HFFc6 (cell line): Measurements from ENCODE around the gene TSHZ1. TPM values are rescaled to one million over a fixed set of nuclear protein-coding genes. Genes with fewer than 3 reads are reported as not detected.

Experiments used
- DNase-seq: peaks from one replicate; pipeline ENCODE4 v3.0.0-alpha.2; 2018
- H3K27ac Mint-ChIP-seq: 2 replicates; pipeline ENCODE4 v1.8.0; 2020; ENCODE audit warnings: mild to moderate bottlenecking, mixed read lengths
- H3K27me3 Mint-ChIP-seq: 2 replicates; pipeline ENCODE4 v1.8.0; 2021; ENCODE audit warnings: mild to moderate bottlenecking, moderate library complexity, mixed read lengths; ENCODE audit not compliant: insufficient read depth
- H3K36me3 Mint-ChIP-seq: 2 replicates; pipeline ENCODE4 v1.8.0; 2021; ENCODE audit warnings: low read depth, mixed read lengths
- H3K4me1 Mint-ChIP-seq: 2 replicates; pipeline ENCODE4 v1.8.0; 2020; ENCODE audit warnings: low read depth, mixed read lengths
- H3K4me3 Mint-ChIP-seq: 2 replicates; pipeline ENCODE4 v1.8.0; 2020; ENCODE audit warnings: mild to moderate bottlenecking, moderate library complexity, mixed read lengths
- H3K9me3 Mint-ChIP-seq: 2 replicates; pipeline ENCODE4 v1.8.0; 2020; ENCODE audit warnings: mild to moderate bottlenecking, mixed read lengths
- CTCF ChIP-seq: fragments of 200-600 bp; sonication (generic); IDR thresholded peaks from 2 replicates; pipeline ENCODE4 v1.5.0; 2021; ENCODE audit warnings: antibody characterized with exemption, mild to moderate bottlenecking
- total RNA-seq, 6 experiments: library from RNA; stranded (reverse); fragmentation: NEBNext Ultra II Directional; extraction: Animal tissue kit (Norgen Biotek cat#: 25700); gene quantifications; 2 replicates in 1 of 6; 3 replicates in 5 of 6; pipeline ENCODE4 v1.2.3, GENCODE V29; 2021

TSHZ1 gene
- total RNA-seq, 6 experiments from 2014 or later = 18.6 to 25.0 (median 23.3) TPM

- H3K27me3 Mint-ChIP-seq = no peaks in the 10 kb centered on the region; the same call in 1 of the 2 replicates
- H3K36me3 Mint-ChIP-seq = no peaks in the 10 kb centered on the region; the same call in 1 of the 2 replicates
- H3K4me3 Mint-ChIP-seq = no peak overlapping the region; the same call in 1 of the 2 replicates
- TF ChIP-seq CTCF = no peak
- no peak overlapping the region for H3K27ac Mint-ChIP-seq
- H3K9me3 Mint-ChIP-seq = no peaks in the 10 kb centered on the region
- DNase-seq = no peak
- H3K4me1 Mint-ChIP-seq = peaks cover 66% of the 10 kb centered on the region
Observed at GRCh38 chr18:75256376-75256775, 45.8 kb downstream of the TSHZ1 start.

GRCh38 chr18:75257605-75258004, 47.0 kb downstream of the TSHZ1 start:
- Mint-ChIP-seq H3K9me3 (no peaks in the 10 kb centered on the region), H3K36me3 (no peaks in the 10 kb centered on the region; the same call in 1 of the 2 replicates), H3K27me3 (no peaks in the 10 kb centered on the region; the same call in 1 of the 2 replicates), H3K27ac (peak overlapping the region; percentile 68), H3K4me1 (peaks cover 54% of the 10 kb centered on the region), H3K4me3 (peak overlapping the region; percentile 69)
- no peak for DNase-seq
- TF ChIP-seq CTCF = no peak

- no peak for DNase-seq
- Mint-ChIP-seq H3K27ac (no peak overlapping the region), H3K36me3 (no peaks in the 10 kb centered on the region; the same call in 1 of the 2 replicates), H3K27me3 (no peaks in the 10 kb centered on the region), H3K4me1 (peaks cover 45% of the 10 kb centered on the region), H3K4me3 (no peak overlapping the region), H3K9me3 (no peaks in the 10 kb centered on the region)
- TF ChIP-seq CTCF = no peak
Observed at GRCh38 chr18:75261430-75262223, 51.0 kb downstream of the TSHZ1 start.

GRCh38 chr18:75262511-75262910, 51.9 kb downstream of the TSHZ1 start:
- no peaks in the 10 kb centered on the region for H3K9me3 Mint-ChIP-seq
- no peaks in the 10 kb centered on the region; the same call in 1 of the 2 replicates for H3K36me3 Mint-ChIP-seq
- no peak for DNase-seq
- H3K4me3 Mint-ChIP-seq = no peak overlapping the region
- peaks cover 41% of the 10 kb centered on the region for H3K4me1 Mint-ChIP-seq
- no peaks in the 10 kb centered on the region for H3K27me3 Mint-ChIP-seq
- no peak overlapping the region for H3K27ac Mint-ChIP-seq
- no peak for TF ChIP-seq CTCF

GRCh38 chr18:75264195-75264594, 53.6 kb downstream of the TSHZ1 start:
- peaks cover 39% of the 10 kb centered on the region for H3K4me1 Mint-ChIP-seq
- TF ChIP-seq CTCF = no peak
- H3K27ac Mint-ChIP-seq = peak overlapping the region; percentile 48; the same call in 1 of the 2 replicates
- peak overlapping the region; percentile 79; the same call in 1 of the 2 replicates for H3K4me3 Mint-ChIP-seq
- no peak for DNase-seq
- no peaks in the 10 kb centered on the region for H3K9me3 Mint-ChIP-seq
- H3K27me3 Mint-ChIP-seq = no peaks in the 10 kb centered on the region
- H3K36me3 Mint-ChIP-seq = no peaks in the 10 kb centered on the region; the same call in 1 of the 2 replicates
